22Rv1 (cell line): ENCODE results near the gene GNB5.

ENCODE experiments used
- ZFX ChIP-seq: fragments of 450-650 bp; IDR thresholded peaks from 2 replicates; pipeline ENCODE4 v1.6.1; 2017; ENCODE audit warnings: antibody characterized with exemption, borderline replicate concordance
- TF ChIP-seq, protein P1 (sequence below): fragments of 450-650 bp; IDR thresholded peaks from 2 replicates; pipeline ENCODE4 v1.5.1; 2017; ENCODE audit warnings: mild to moderate bottlenecking

- TF ChIP-seq, protein P1, sequence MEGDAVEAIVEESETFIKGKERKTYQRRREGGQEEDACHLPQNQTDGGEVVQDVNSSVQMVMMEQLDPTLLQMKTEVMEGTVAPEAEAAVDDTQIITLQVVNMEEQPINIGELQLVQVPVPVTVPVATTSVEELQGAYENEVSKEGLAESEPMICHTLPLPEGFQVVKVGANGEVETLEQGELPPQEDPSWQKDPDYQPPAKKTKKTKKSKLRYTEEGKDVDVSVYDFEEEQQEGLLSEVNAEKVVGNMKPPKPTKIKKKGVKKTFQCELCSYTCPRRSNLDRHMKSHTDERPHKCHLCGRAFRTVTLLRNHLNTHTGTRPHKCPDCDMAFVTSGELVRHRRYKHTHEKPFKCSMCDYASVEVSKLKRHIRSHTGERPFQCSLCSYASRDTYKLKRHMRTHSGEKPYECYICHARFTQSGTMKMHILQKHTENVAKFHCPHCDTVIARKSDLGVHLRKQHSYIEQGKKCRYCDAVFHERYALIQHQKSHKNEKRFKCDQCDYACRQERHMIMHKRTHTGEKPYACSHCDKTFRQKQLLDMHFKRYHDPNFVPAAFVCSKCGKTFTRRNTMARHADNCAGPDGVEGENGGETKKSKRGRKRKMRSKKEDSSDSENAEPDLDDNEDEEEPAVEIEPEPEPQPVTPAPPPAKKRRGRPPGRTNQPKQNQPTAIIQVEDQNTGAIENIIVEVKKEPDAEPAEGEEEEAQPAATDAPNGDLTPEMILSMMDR, result no peak
- no peak for TF ChIP-seq ZFX
These were observed 28.3 kb downstream of the GNB5 start for GRCh38 chr15:52162876-52163275.
